Esophagus squamous epithelium (tissue), 5 donors: Measurements from ENCODE around the gene COQ8A. TPM values are rescaled to one million over a fixed set of nuclear protein-coding genes. Genes with fewer than 3 reads are reported as not detected.

Experiments used
- DNase-seq: peaks from one replicate; lab custom pipeline; 2025; lab: John Stamatoyannopoulos, UW
- H3K27ac ChIP-seq, 4 donors: fragments of 200-600 bp; sonication (generic); one replicate each; pipeline ENCODE4 v1.5.1; 2016 to 2019; ENCODE audit warnings: mild to moderate bottlenecking in 1 of 4
- H3K27me3 ChIP-seq, 4 donors: fragments of 200-600 bp; sonication (generic); 1 replicate in 3 of 4; 2 replicates in 1 of 4; pipeline versions ENCODE4 v1.5.1 to v1.6.0; 2017 to 2021; ENCODE audit warnings: antibody characterized with exemption in 1 of 4
- H3K36me3 ChIP-seq, 3 donors: fragments of 200-600 bp; sonication (generic); one replicate each; pipeline ENCODE4 v1.5.1; 2016 to 2019
- H3K4me1 ChIP-seq, 3 donors: fragments of 200-600 bp; sonication (generic); one replicate each; pipeline ENCODE4 v1.5.1; 2017 to 2019
- H3K4me3 ChIP-seq, 4 donors: fragments of 200-600 bp; sonication (generic); 1 replicate in 3 of 4; 2 replicates in 1 of 4; pipeline ENCODE4 v1.5.1; 2016 to 2019; ENCODE audit warnings: mild to moderate bottlenecking in 2 of 4, moderate library complexity in 1 of 4
- H3K9me3 ChIP-seq, 3 donors: fragments of 200-600 bp; sonication (generic); one replicate each; pipeline ENCODE4 v1.5.1; 2016 to 2019
- CTCF ChIP-seq, 6 experiments: fragments of 450-650 bp in 4 of 6; fragments of 200-600 bp in 2 of 6; sonication (generic) in 2 of 6; IDR thresholded peaks; one replicate each; pipeline ENCODE4 v1.5.1; 2016 to 2019; ENCODE audit warnings: antibody characterized with exemption in 6 of 6, mild to moderate bottlenecking in 4 of 6, moderate library complexity in 4 of 6
- POLR2A ChIP-seq, 4 donors: fragments of 450-650 bp; IDR thresholded peaks; one replicate each; pipeline ENCODE4 v1.6.1; 2017; ENCODE audit warnings: antibody characterized with exemption in 4 of 4, mild to moderate bottlenecking in 4 of 4, moderate library complexity in 3 of 4
- WGBS, 2 donors: methylation state at CpG; one replicate each; pipeline ENCODE4 v1.1.5; 2018; 5-methylcytosine and 5-hydroxymethylcytosine counted together
- intact Hi-C: fragments of 100-400 bp; cut with DNase I; formaldehyde crosslinking; loops from one replicate; pipeline ENCODE4 v1.15.0; 2022
- total RNA-seq, 4 donors: library from RNA; depleted of rRNA; stranded (reverse); fragments of >200 nt; gene quantifications; one replicate each; pipeline ENCODE4 v1.1.0, GENCODE V29; 2016
- donor health status: DM: yes; HTN: yes; CAD: no.

COQ8A gene
- total RNA-seq, 4 donors from 2014 or later: 9.3 to 37.8 (median 16.9) TPM

GRCh38 chr1:227003165-227003564 lies 63.1 kb downstream of the COQ8A start:
- intact Hi-C loops: no loop called here
- WGBS, 2 donors: 94 to 95% methylated on average over 8 of the region's 8 CpGs
- no peak overlapping the region for H3K27ac ChIP-seq
- H3K4me3 ChIP-seq: no peak overlapping the region
- no peaks in the 10 kb centered on the region for H3K27me3 ChIP-seq
- DNase-seq: no peak
- peaks cover 4 to 41% (median 4%) of the 10 kb centered on the region in 3 donors for H3K36me3 ChIP-seq
- no peak for TF ChIP-seq CTCF (IDR thresholded peaks at IDR 0.05)
- TF ChIP-seq POLR2A (IDR thresholded peaks at IDR 0.05): no peak
- no peaks in the 10 kb centered on the region for H3K4me1 ChIP-seq
- H3K9me3 ChIP-seq: no peaks in the 10 kb centered on the region

GRCh38 chr1:227004796-227005195 lies 64.7 kb downstream of the COQ8A start:
- Histone ChIP-seq H3K36me3 (peaks cover 4 to 41% (median 4%) of the 10 kb centered on the region in 3 donors), H3K27ac (no peak overlapping the region), H3K4me3 (no peak overlapping the region), H3K4me1 (no peaks in the 10 kb centered on the region), H3K27me3 (no peaks in the 10 kb centered on the region), H3K9me3 (no peaks in the 10 kb centered on the region)
- TF ChIP-seq CTCF (IDR thresholded peaks at IDR 0.05) (no peak), POLR2A (IDR thresholded peaks at IDR 0.05) (no peak)
- WGBS, 2 donors: 93% methylated on average over 4 to 6 of the region's 8 CpGs
- intact Hi-C loops: no loop called here
- no peak for DNase-seq

- H3K27ac ChIP-seq: no peak overlapping the region
- H3K4me3 ChIP-seq: no peak overlapping the region
- TF ChIP-seq CTCF (IDR thresholded peaks at IDR 0.05) (no peak), POLR2A (IDR thresholded peaks at IDR 0.05) (no peak)
- H3K9me3 ChIP-seq: no peaks in the 10 kb centered on the region
- intact Hi-C loops: no loop called here
- no peaks in the 10 kb centered on the region for H3K27me3 ChIP-seq
- H3K36me3 ChIP-seq: peaks cover 4 to 35% (median 4%) of the 10 kb centered on the region in 3 donors
- no peaks in the 10 kb centered on the region for H3K4me1 ChIP-seq
- WGBS, 2 donors: 93 to 100% methylated on average over 3 to 4 of the region's 5 CpGs
- DNase-seq: no peak
These were observed 66.2 kb downstream of the COQ8A start for GRCh38 chr1:227006226-227006796.

GRCh38 chr1:227009937-227010336 lies 69.8 kb downstream of the COQ8A start:
- Histone ChIP-seq H3K9me3 (no peaks in the 10 kb centered on the region), H3K27ac (no peak overlapping the region), H3K4me3 (no peak overlapping the region), H3K36me3 (peaks cover 0 to 3% (median 0%) of the 10 kb centered on the region in 3 donors), H3K27me3 (no peaks in the 10 kb centered on the region), H3K4me1 (no peaks in the 10 kb centered on the region)
- intact Hi-C loops: no loop called here
- no peak for TF ChIP-seq POLR2A (IDR thresholded peaks at IDR 0.05)
- no peak for TF ChIP-seq CTCF (IDR thresholded peaks at IDR 0.05)
- DNase-seq: no peak

- Histone ChIP-seq H3K4me3 (no peak overlapping the region), H3K27ac (no peak overlapping the region), H3K27me3 (no peaks in the 10 kb centered on the region), H3K9me3 (no peaks in the 10 kb centered on the region), H3K36me3 (peaks cover 0 to 8% (median 0%) of the 10 kb centered on the region in 3 donors), H3K4me1 (no peaks in the 10 kb centered on the region)
- intact Hi-C loops: no loop called here
- no peak for DNase-seq
- 91 to 97% methylated on average over 5 of the region's 5 CpGs for WGBS, 2 donors
- TF ChIP-seq CTCF (IDR thresholded peaks at IDR 0.05) (no peak), POLR2A (IDR thresholded peaks at IDR 0.05) (no peak)
These were observed 70.6 kb downstream of the COQ8A start for GRCh38 chr1:227010645-227011044.
